ENCODE data around the gene NEUROD1.
A peak's percentile ranks its signal among the peaks of the same experiment; 100 is the strongest.

The NEUROD1 gene

GRCh38 chr2:181632733-181633401 lies 47.5 kb downstream of the NEUROD1 start:
- DNase-seq, result no peak

DNA sequence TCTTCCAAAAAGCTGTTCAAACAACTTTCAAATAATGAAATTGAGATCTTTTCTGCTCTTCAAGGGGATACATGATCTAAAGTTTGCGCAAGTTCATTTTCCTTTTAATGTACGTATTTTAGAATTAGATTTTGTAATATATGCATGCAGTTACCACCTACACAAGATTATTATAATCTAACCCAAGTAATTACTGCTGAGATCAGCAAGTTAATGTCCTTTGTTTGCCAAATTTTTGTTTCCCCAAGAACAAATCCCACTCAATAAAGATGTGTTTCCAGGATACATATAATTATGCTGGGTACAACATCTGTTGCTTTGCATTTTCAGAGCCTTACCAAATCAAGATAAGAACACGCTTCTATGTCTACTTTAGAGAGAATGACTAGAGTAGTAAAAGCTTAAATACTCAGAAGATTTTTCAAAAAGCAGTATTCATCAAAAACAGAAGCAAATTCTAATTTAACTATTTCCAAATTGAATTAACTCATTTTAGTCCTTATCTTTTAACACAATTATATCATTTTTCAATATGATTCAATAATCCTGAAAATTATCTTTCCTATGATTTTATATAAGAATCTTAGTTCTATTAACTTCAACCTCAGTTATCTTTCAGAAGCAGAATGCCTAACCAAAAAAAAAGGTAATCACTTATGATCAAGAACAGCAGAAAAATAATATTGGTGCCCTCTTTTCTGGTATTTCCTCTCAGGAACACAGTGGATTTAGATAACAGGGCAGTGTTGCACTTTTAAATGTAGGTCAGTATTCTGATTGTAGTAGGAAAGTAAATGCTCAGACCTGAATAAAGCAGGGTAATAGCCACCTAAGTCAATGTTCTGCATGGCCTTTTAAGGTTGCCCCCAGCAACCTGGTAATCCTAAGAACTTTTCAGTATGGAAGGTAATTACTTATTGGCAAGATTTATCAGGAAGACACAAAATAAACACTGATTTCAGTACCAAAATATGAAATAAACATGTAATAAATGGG lies 51.4 kb downstream of the NEUROD1 start:
- no peak for DNase-seq

DNA sequence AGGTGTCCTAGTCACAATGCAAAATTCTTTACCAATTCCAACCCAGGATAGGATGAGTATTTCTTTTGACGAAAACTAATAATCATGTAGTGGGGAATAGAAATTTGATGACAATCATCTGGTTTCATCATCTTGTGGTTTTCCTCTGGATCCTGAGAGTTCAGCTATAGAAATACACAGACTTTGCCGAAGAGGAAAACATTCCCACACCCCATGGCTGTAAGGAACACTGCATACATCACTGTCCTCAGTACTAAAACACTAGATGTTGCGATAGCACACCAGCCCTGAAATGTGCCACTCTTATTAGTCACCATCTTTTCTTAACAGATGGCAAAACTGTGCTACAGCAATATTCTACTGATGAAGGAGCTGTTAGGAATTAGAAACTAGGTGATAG lies 52.8 kb downstream of the NEUROD1 start:
- peak; percentile 44 for DNase-seq

DNA sequence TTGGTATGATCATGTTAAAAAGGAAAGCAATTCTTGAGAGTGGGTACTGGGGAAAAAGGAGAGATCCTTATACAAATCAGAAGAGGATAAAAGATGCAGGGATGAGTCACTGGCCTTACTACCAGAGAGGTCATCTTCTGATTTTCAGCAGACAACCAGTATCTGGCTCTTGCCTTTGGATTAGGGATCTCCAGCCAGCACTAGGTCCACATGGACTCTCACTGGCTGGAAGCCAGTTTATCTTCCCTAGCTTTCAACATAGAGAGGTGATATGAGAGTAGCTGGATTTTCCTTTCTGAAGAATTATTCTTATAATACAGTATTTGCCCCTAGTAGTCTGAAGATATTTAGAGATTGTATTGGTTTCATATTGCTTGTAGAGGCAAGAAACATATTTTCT lies 53.6 kb downstream of the NEUROD1 start:
- no peak for DNase-seq
